Parietal lobe (tissue), 1 donor: ENCODE results near the gene DTHD1. TPM values are rescaled to one million over a fixed set of nuclear protein-coding genes. Genes with fewer than 3 reads are reported as not detected.

ENCODE experiments used
- total RNA-seq: library from RNA; depleted of rRNA; stranded (reverse); fragments of >200 nt; gene quantifications from one replicate; pipeline ENCODE4 v1.2.3, GENCODE V29; 2014

The DTHD1 gene
- total RNA-seq = 0.94 TPM

DNA sequence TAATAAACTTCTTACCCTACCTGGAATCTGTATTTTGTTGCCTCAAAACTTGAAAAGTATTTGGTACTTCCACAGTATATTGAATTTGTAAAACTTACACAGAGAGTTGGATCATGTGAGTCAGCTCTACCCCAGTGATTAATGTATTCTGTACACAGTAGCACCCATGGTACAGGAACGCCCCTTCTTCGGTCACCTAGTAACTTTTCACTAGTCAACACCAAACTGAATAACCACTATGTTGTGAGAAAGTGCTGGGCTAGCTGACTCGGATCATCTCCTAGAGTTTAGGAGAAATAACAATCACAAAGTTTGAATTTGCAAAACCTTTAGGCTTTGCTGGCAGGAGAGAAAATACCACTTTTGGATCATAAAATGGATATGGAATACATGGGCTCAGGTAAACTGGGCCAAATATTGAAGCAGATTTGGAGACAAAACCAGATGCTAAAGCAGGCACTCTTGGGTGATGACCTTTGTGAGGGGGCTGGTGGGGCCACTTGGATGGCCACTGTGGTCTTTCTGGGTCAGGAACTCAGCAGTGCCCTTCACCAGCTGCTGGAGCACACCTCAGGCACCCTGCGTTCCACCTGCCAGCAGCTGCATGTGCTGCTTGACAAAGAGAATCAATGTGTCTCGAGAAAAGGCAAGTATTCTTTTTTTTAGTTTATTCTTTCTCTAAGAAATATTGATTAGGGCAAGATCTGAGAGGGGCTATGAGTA is at the start of gene DTHD1:
Gene DTHD1 (plus strand): TSS at position 233 of the 723 bp plus-strand sequence. CDS start 143 bp downstream, at position 376.

DNA sequence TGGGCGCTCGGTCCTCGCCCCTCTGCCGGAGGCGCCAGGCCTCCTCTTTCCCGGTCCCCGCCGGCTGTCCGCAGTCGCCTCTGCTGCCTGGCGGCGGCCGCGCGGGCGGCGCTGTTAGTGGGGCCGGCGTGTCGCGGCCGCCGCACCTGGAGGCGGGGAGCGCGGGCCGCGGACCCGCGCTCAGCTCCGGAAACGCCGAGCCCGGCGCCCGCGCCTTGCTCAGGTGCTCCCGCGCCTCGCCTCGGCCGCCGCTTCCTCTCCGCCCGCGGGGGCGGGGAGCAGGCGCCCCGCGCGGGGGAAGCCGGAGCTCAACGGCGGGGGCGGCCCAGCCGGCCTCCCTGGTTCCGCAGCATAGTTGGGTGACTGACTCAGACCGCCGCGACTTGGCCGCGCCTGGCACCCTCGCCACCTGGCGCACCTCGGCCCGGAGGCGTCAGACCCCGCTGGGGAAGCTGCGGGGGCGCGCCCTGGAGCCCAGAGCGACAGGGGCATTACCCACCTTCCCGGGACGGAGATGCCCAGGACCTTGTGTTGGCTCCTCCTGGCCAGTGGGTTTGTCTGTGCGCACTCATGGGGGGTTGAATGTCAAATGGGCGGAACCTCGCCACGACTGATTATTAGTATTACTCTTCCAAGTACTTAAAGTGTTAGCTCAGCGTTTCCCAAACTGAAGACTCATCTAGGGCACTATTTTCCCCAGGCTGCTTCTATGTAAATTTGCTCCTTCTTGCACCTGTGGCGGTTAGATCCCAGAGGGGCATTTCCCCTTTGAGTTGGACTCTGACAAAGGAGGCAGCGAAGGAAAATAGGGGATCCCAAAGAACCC is 36.9 kb upstream of the DTHD1 start, which contains the start of gene ARAP2:
Gene ARAP2 (minus strand): TSS at position 258 of the 826 bp plus-strand sequence. CDS start 15,028 bp downstream, outside the sequence.

Other genes with a start within 250 kb of the DTHD1 start
- 101 TPM for gene ARAP2, start 37.1 kb upstream of the DTHD1 start, total RNA-seq